GM19035 (cell line): ENCODE results near the gene ATRNL1.

Experiments
- ATAC-seq: cut with Tn5 transposase; IDR thresholded peaks from one replicate; pipeline ENCODE4 v1.9.1; 2021; ENCODE audit not compliant: unreplicated experiment

Gene ATRNL1

GRCh38 chr10:115974816-115975430 lies 881.8 kb downstream of the ATRNL1 start:
- ATAC-seq, result no peak

GRCh38 chr10:115975506-115975905 lies 882.3 kb downstream of the ATRNL1 start:
- no peak for ATAC-seq

GRCh38 chr10:115976342-115976741 lies 883.2 kb downstream of the ATRNL1 start:
- no peak for ATAC-seq

GRCh38 chr10:115977855-115978254 lies 884.7 kb downstream of the ATRNL1 start:
- no peak for ATAC-seq

- ATAC-seq, result no peak
Measured at GRCh38 chr10:115979576-115979975, 886.4 kb downstream of the ATRNL1 start.

- ATAC-seq, result no peak
Measured at GRCh38 chr10:115980470-115980869, 887.3 kb downstream of the ATRNL1 start.

GRCh38 chr10:115981081-115981480 lies 887.9 kb downstream of the ATRNL1 start:
- no peak for ATAC-seq

GRCh38 chr10:115982076-115982475 lies 888.9 kb downstream of the ATRNL1 start:
- no peak for ATAC-seq

- no peak for ATAC-seq
Measured at GRCh38 chr10:115982526-115982925, 889.4 kb downstream of the ATRNL1 start.

- no peak for ATAC-seq
Measured at GRCh38 chr10:115985786-115986185, 892.6 kb downstream of the ATRNL1 start.

- ATAC-seq, result no peak
Measured at GRCh38 chr10:115988380-115988779, 895.2 kb downstream of the ATRNL1 start.

GRCh38 chr10:115989621-115990020 lies 896.5 kb downstream of the ATRNL1 start:
- no peak for ATAC-seq

- no peak for ATAC-seq
Measured at GRCh38 chr10:115992236-115992986, 899.2 kb downstream of the ATRNL1 start.

GRCh38 chr10:115996031-115996430 lies 902.9 kb downstream of the ATRNL1 start:
- ATAC-seq, result no peak

- ATAC-seq, result no peak
Measured at GRCh38 chr10:115998301-115998700, 905.1 kb downstream of the ATRNL1 start.
